Uterus (tissue), 2 donors: ENCODE measurements around the gene JAM3.

Experiments used
- CTCF ChIP-seq, 4 experiments: fragments of 200-600 bp in 2 of 4; fragments of 450-650 bp in 2 of 4; sonication (generic) in 2 of 4; IDR thresholded peaks; one replicate each; pipeline ENCODE4 v1.5.1; 2016 to 2019; ENCODE audit warnings: antibody characterized with exemption in 4 of 4, mild to moderate bottlenecking in 2 of 4, moderate library complexity in 1 of 4
- POLR2A ChIP-seq, 2 donors: fragments of 450-650 bp; IDR thresholded peaks; one replicate each; pipeline ENCODE4 v1.6.1; 2016; ENCODE audit warnings: antibody characterized with exemption in 2 of 2, mild to moderate bottlenecking in 1 of 2, moderate library complexity in 1 of 2

- TF ChIP-seq CTCF (IDR thresholded peaks at IDR 0.05) (no peak), POLR2A (IDR thresholded peaks at IDR 0.05) (peak; percentile 13 to 35)
Measured at GRCh38 chr11:134047586-134047999, 21.3 kb upstream of the JAM3 start.
